NCI-H82 treated with DMSO at 0.1 percent for 48 hours (cell line): ENCODE data around the gene LIPI.
"Not testable (repeated sequence)": the region's sequence is repeated elsewhere in the genome, so short reads cannot be mapped to it uniquely, and the experiment has no call there.

Experiments
- DNase-seq: peaks from one replicate; lab custom pipeline; 2025; ENCODE audit not compliant: unreplicated experiment; lab: John Stamatoyannopoulos, UW

The LIPI gene

DNA sequence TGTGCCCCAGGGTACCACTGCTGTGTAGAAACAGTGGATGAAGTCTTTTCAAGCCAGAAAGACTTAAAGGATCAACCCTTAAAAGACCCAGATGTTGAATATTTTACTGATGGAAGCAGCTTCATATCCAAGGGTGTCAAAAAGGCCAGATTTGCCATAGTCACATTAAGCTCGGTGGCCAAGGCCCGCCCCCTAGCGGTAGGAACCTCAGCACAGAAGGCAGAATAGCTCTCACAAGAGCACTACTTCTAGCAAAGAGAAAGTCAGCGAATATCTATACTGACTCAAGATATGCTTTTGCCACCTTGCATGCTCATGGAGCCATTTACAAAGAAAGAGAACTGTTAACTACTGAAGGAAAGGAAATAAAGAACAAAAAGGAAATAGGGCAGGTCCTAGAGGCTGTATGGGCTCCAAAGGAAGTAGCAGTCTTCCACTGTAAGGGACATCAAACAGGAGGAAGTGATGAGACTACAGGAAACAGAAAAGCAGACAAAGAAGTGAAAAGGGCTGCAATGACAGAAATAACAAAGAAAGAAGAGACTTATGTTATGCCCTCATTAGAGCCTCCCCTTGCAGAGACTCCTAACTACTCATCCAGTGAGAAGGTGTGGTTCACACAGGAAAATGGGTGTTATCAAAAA lies 90.5 kb downstream of the LIPI start:
- peak; percentile 3 for DNase-seq

DNA sequence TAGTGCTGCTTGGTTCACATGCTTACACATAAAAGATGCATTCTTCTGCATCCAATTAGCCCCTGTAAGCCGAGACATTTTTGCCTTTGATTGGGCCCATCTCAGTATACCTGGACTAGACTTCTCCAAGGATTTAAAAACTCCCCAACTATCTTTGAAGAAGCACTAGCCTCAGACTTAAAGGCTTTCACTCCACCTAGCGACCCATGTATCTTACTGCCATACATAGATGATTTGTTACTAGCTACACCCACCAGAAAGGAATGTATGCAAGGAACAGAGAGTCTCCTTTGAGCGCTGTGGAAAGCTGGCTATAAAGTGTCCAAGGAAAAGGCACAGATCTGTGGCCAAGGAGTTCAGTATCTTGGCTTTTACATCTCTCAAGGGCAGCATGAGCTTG lies 91.7 kb downstream of the LIPI start:
- no peak for DNase-seq

DNA sequence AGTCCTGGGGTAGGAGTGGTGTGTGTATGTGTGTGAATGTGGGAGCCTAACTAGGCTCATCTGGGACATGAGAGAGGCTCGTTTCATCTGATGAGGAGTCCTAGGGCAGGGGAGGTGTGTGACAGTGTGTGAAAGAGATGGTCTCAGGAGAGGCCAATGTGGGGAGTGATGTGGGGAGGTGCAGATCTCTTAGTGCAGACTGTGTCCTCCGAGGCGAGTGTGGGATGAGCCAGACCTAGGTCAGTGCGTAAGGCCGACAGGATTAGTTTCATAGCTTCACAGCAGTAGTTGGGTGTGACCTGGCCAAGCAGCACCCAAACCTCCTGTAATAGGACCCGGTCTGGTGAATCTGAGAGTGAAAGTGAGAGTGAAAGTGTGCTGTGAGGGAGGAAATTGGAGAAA lies 94.7 kb downstream of the LIPI start:
- no peak for DNase-seq

DNA sequence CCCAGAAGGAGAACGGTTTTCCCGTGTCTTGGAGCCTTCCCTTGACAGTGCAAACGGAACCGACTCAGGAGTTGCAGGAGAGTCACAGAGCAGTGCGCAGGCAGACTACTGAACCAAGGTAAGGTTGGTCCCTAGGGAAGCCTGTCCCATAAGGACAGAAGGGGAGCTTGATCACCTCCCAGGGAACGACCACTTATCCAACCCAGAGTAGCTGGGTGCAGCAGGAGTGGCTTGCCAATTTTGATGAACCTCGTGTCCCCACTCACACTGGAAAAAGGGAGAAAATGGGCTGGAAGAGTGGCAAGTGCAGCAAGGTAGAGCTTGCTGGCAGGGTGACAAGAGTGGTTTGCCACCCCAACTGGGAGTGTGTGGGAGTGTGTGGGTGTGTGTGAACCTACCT lies 95.1 kb downstream of the LIPI start:
- DNase-seq, result no peak

DNA sequence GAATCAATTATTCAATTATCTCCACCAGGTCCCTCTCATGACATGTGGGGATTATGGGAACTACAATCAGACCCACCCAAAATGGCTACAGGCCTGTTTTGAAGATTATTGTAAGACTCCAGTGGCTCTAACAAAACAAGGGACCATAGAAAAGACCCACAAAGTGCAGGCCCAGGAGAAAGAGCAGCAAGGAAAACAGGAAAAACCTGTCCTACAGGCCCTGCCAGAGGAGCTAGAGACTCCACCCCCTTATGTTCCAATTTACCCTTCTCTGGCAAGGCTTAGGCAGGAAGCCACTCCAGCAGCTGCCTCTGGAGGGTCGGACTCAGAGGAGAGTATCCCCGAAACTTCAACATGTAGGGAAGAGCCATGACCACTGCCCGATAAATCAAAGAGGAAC lies 96.5 kb downstream of the LIPI start:
- DNase-seq, result no peak

DNA sequence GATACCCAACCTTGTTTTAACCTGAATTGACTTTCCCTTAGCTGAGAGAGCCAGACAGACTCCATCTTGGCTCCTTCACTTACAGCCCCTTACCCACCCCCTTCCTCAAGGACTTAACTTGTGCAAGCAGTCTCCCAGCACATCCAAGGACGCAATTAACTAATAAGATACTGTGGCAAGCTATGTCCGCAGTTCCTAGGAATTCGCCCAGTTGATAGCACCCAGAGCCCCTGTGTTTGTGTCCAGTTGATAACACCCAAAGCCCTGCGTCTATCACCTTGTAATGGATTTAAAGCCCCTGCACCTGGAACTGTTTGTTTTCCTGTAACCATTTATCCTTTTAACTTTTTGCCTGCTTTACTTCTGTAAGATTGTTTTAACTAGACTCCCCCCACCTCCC lies 106.2 kb downstream of the LIPI start:
- DNase-seq, result not testable (repeated sequence)

DNA sequence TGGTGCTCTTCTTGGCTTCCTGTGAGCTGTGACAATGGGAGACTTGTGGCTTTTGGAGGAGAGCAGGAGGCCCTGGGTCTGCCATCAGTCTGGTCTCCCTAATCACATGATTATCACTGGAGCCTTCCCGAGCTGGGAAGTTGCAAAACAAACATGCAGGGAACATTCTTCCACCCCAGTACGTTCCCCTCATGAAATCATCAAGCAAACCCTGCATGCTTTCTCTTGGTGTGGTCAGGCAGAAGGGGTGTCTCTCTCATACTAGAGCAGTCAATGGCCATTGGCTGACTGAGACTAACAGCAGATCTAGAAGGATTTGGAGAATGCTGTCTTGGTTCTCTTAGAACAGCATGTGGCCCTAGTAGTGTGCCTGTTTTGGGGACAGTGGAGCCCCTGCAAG lies 111.2 kb downstream of the LIPI start:
- DNase-seq, result no peak

DNA sequence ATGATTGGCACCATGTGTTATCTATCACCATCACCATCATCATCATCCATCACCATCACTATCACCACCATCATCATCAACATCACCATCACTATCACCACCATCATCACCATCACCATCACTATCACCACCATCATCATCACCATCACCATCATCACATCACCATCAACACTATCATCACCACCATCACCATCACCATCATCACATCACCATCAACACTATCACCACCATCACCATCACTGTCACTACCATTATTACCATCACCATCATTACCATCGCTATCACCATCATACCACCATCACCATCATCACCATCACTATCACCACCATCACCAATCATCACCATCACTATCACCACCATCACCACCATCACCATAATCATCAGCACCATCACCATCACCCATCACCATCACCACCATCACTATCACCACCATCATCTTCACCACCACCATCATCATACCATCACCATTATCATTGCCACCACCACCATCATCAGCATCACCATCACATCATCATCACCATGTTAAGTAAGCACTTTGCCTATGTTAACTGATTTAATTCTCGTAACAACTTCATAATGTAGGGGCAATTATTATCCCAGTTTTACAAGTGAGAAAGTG lies 112.8 kb downstream of the LIPI start:
- DNase-seq, result no peak

DNA sequence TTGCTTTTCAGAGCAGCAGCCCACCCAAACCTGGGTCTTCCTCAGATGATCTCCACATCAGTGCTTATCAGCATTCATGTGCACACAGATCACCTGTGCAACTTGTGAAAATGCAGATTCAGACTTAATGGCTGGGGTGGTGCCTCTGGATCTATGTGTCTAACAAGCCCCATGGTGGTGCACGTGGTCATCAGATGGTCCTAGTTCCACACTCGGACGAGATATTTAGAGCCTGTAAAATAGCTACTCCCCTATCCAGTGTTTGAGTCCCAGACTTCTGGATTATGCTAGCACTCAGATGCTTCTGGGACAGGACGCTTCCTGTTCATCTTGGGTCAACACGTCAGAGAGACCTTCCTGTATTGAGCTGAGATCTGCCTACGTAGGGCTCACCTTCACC lies 114.2 kb downstream of the LIPI start:
- DNase-seq, result no peak

DNA sequence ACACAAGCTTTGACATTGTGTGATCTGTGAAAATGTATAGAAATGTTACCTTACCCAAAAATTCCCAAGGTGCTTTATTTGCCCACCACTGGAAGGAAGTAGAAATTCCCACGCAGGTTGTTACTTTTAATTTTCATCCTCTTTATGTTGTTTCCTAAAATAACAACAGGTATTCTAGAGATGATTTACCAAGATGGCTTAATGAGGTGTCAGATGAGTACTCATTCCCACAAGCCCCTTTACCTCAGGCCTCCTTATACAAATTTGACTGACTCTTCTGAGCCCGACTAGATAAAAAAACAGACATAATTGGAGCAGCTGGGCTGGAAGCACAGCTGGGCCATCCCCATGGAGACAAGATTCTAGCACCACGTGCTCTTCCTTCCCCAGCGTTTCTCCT lies 114.6 kb downstream of the LIPI start:
- DNase-seq, result no peak

DNA sequence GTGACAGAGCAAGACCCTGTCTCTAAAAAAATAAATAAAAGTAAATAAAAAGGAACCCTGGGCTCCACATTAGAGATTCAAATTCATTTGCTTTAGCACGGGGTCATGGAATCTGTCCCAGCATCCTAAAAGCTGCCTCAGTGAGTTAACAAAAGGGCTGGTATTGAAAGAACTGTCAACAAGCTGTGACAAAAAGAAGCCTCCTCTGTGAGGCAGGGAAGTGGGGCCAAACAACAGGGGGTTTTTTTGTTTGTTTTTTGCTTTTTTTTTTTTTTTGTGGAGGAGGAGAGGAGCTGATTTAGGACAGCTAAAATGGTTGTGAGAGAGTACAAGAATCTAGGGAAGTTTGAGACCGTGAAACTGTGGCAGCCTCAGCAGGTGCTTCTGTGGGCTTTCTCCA lies 115.7 kb downstream of the LIPI start:
- no peak for DNase-seq

DNA sequence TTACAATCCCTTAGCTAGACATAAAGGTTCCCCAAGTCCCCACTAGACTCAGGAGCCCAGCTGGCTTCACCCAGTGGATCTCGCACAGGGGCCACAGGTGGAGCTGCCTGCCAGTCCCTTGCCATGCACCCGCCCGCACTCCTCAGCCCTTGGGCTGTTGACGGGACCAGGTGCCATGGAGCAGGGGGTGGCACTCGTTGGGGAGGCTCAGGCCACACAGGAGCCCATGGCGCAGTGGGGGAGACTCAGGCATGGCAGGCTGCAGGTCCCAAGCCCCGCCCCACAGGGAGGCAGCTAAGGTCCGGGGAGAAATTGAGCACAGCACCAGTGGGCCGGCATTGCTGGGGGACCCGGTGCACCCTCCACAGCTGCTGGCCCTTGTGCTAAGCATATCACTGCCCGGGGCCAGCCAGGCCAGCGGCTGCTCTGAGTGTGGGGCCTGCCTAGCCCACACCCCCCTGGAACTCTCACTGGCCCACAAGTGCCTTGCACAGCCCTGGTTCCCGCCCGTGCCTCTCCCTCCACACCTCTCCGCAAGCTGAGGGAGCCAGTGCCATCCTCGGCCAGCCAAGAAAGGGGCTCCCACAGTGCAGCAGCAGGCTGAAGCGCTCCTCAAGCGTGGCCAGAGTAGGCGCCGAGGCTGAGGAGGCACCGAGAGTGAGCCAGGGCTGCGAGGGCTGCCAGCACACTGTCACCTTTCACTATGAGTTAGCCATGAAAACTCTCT lies 117.8 kb downstream of the LIPI start:
- DNase-seq, result no peak

DNA sequence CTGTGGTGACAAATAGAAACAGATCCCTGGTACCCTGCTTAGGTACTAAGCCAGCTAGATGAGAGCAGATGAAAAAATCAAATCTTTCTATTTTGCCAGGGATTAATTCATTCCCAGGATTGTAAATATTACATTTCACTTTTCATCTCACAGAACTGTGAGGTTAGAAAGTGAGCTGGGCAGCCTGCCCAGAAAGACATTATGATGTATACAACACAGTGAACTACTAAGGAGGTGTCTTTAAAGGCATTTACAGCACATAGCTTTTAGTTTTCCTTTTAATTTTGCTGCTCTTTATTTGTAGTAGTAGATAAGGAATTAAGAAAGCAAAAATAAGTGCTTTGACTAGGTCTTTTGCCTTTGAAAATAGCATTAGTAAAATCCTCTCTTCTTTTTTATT lies 120.6 kb downstream of the LIPI start:
- DNase-seq, result not testable (repeated sequence)

DNA sequence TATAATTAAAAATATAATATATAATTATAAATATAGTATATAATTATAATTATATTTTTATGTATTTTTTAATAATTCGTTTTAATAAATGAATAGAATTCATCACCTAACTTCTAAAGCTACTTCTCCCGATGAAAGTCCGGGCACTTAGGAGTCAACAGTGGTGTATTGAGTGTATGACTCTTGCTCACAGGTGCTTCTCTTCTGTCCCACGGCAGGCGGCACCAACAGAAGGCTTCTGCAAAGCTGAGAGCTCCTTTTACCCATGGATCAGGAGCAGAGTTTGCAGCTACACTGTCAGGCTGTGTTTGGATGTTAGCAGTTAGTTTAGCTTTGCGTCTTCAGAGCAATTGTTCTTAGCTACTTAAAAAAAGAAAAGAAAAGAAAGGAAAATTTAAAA lies 122.4 kb downstream of the LIPI start:
- DNase-seq, result no peak

DNA sequence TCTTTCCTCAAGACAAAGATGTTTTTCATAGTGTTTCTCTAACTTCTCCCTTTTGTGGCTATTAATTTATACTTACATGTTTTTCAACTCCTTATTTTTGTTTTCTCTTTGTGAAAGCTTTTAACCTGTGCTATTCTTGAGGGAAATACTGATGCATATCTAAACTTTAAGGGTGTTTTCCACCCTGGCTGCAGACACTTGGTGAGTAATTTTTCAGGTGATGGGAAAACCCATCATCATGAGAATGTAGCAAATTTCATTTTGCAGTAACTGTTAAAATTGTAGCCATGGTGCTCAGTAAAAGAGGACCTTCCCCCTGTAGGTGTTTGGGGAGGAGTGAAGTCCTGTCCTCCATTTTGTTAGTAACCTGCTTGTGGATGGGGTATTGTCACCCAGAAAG lies 124.2 kb downstream of the LIPI start:
- DNase-seq, result no peak

DNA sequence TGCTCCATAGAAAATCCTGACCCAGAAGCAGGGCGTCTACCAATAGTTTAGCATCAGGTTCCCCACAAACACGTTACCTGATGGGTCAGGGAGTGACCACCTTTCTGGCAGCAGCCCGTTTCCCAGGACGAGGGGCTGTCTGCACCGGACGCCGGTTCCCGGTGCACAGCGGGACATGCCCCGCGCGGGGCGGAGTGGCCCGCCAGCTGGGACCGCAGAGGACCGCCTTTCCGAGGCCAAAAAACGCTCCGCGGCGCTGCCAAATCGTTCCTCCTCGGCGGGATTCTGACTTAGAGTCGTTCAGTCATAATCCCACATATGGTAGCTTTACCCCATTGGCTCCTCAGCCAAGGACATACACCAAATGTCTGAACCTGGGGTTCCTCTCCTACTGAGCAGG lies 126.1 kb downstream of the LIPI start:
- DNase-seq, result no peak

DNA sequence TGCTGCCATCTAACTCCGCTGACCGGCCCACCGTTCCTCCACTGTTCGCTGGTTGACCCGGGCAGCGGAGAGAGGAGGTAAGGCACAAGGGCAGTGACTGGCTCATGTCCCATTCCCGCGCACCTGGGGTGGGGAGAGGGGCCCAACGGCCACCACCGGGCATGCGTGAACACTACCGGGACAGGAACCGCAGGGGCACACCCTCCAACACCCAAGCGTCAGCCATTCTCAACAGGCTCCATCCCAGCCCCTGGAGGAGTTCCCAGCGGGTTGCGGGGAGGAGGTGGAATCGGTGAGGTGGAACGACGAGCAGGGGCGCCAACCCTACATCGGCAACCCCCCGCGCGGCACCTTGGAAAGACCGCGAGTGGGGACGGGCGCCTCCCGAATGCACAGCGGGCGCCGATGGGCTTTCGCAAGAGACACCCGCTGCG lies 126.7 kb downstream of the LIPI start:
- DNase-seq, result no peak

DNA sequence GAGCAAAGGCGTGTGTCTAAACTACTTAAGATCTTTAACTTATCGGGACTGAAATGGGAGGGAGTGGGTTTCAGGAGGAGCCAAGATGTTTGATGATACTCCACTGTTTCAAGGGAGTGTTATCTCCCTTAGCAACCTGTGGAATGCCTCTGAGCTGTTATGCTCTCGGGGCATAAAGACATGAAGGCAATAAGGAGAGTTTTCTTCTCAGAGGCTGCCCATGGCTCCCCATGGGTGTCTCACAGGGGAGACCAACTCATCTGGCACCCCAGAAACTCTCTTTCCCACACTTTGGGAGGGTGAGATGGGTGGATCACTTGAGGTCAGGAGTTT lies 130.0 kb downstream of the LIPI start:
- DNase-seq, result no peak

DNA sequence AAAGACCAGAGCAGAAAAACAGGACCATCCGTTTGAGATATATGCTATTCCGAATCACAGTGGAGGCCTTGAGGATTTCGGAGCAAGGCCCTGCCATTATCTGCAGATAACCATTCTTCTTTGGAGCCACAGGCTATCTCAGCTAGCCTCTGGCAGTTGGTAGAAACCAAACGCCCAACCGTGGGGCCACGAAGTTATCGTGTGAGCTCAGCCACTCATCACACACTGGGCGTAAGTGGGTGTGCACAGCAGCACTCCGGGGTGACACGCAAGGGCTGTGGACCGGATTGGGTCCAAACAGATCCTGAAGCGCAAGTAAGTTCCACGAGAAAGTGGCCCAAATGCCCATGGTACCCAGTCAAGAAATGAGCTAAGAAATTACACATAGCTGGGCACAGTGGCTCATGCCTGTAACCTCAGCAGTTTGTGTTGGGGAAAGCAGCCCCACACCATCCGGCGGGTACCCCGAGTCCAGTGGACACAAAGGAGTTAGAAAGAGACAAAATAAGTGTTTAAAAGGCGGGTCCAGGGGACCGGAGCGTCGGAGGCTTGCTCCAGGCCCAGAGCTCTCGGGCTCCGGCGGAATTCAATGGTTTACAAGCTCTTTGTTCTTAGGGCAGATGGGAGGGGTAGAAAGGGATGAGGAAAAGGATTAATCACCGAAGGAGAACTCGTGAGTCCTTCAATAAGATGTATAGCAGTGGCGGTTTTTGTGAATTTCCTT lies 130.6 kb downstream of the LIPI start:
- no peak for DNase-seq

DNA sequence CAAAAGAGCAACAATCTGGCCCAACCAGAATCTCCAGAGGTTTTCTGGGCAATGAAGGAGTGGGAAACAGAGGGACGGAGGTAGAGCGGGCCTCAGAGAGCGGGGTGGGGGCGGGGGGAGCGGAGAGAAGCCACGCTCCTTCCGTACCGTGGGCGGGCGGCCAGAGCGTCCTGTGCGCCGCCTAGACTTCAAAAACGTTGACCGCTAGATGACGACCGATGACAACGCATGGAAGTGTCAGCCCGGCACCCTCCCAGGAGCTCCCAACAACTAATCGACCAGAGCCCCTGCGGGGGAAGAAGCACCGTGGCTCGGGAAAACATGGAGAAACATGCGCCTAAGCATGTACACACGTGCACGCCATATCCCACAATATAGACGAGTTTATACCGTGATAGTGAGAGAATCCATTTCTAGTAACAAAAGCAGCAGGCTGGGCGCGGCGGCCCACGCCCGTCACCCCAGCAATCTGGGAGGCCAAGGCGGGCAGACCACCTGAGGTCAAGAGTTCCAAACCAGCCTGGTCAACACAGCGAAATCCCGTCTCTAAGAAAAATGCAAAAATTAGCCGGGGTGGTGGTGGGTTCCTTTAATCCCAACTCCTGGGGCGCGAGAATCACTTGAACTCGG lies 131.9 kb downstream of the LIPI start:
- DNase-seq, result no peak

DNA sequence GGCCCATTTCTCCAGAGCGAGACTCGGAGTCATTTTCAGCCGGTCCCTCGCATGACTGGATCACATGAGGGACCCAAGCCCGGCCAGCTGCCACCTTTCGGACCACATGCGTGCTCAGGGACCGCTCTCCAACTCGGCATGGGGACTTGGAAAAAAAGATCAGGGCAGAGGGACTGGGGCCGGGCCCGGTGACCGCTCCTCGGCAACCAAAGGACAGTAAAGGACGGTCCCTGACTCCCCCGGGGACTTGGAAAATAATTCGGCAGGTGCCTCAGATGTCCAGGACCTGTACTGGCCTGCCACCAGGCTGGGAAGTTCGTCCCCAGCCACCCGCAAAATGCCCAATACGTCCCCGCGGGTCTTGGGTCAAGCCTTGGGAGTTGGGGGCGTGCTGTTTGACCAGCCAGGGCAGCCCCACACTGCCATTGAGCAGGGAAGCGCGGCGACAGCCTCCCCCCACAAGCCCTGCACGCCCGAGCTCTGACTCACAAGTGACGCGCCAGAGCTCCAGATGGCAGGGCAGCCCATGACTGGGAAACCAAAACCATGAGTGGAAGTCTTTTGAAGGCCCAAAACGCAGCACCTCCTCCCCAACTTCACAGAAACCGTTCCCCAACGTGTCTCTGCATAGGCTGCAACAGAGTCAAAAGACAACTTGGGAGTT lies 134.5 kb downstream of the LIPI start:
- no peak for DNase-seq
